GM21515 (cell line): ENCODE measurements around the gene TELO2.

ENCODE experiments used
- ATAC-seq: cut with Tn5 transposase; IDR thresholded peaks from one replicate; pipeline ENCODE4 v1.9.1; 2021; ENCODE audit not compliant: unreplicated experiment

The TELO2 gene

GRCh38 chr16:1550696-1551095 is 57.5 kb downstream of the TELO2 start:
- ATAC-seq: no peak

- ATAC-seq: no peak
Measured at GRCh38 chr16:1551166-1551565, 58.0 kb downstream of the TELO2 start.

- no peak for ATAC-seq
Measured at GRCh38 chr16:1552129-1552528, 59.0 kb downstream of the TELO2 start.

GRCh38 chr16:1553946-1554825 is 61.0 kb downstream of the TELO2 start:
- ATAC-seq: no peak

- ATAC-seq: no peak
Measured at GRCh38 chr16:1554826-1555445, 61.8 kb downstream of the TELO2 start.

GRCh38 chr16:1556254-1556653 is 63.1 kb downstream of the TELO2 start:
- ATAC-seq: no peak

GRCh38 chr16:1557074-1557473 is 63.9 kb downstream of the TELO2 start:
- ATAC-seq: no peak

GRCh38 chr16:1557576-1557975 is 64.4 kb downstream of the TELO2 start:
- no peak for ATAC-seq

GRCh38 chr16:1559446-1559975 is 66.4 kb downstream of the TELO2 start:
- ATAC-seq: no peak
